PC-3 (cell line): ENCODE data around the gene LHCGR.

Experiments
- EZH2 ChIP-seq: fragments of 300-600 bp; sonication (generic); IDR thresholded peaks from one replicate; pipeline ENCODE4 v1.6.1; 2017; ENCODE audit warnings: antibody characterized with exemption, mild to moderate bottlenecking, low read length; ENCODE audit not compliant: unreplicated experiment
- EZH2phosphoT487 ChIP-seq: fragments of 300-600 bp; sonication (generic); IDR thresholded peaks from 2 replicates; pipeline ENCODE4 v1.6.1; 2018; ENCODE audit warnings: mild to moderate bottlenecking, antibody characterized with exemption, low read length, borderline replicate concordance
- TF ChIP-seq, protein P1 (sequence below): fragments of 300-600 bp; sonication (generic); conservative IDR thresholded peaks from 2 replicates; pipeline ENCODE4 v1.5.1; 2017; ENCODE audit warnings: antibody characterized with exemption, low read depth, mild to moderate bottlenecking, low read length

- TF ChIP-seq, protein P1, sequence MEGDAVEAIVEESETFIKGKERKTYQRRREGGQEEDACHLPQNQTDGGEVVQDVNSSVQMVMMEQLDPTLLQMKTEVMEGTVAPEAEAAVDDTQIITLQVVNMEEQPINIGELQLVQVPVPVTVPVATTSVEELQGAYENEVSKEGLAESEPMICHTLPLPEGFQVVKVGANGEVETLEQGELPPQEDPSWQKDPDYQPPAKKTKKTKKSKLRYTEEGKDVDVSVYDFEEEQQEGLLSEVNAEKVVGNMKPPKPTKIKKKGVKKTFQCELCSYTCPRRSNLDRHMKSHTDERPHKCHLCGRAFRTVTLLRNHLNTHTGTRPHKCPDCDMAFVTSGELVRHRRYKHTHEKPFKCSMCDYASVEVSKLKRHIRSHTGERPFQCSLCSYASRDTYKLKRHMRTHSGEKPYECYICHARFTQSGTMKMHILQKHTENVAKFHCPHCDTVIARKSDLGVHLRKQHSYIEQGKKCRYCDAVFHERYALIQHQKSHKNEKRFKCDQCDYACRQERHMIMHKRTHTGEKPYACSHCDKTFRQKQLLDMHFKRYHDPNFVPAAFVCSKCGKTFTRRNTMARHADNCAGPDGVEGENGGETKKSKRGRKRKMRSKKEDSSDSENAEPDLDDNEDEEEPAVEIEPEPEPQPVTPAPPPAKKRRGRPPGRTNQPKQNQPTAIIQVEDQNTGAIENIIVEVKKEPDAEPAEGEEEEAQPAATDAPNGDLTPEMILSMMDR, result no peak
- TF ChIP-seq EZH2, result no peak
- no peak for TF ChIP-seq EZH2phosphoT487
These were observed 13.1 kb upstream of the LHCGR start for GRCh38 chr2:48768669-48769068.
